ENCODE measurements around the gene CEBPA. TPM values are rescaled to one million over a fixed set of nuclear protein-coding genes. Genes with fewer than 3 reads are reported as not detected.

CEBPA gene
- total and polyA plus RNA-seq, 8 donors: 9.9 to 167 (median 18.8) TPM

DNA sequence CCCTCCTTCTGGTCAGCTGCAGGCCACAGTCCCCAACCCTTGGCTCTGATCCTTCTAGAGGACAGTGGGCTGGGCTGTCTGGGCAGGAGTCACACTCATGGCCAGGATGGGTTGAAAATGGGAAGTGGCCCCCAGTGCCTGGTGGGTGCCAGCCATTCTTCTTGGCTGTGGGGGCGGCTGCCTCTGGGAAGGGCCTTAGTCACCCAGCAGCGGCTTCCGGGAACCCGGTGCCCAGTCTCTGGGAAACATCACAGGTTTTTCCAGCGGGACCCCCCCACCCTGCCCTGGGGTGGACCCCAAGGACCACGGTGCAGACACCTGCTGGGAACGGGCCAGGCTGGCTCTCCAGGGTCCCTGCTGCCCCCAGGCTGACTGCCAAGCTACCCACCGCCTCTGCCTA lies 49.4 kb downstream of the CEBPA start:
- H3K4me1 ChIP-seq: peaks cover 0 to 16% (median 0%) of the 10 kb centered on the region in 4 donors
- 80 to 90% (median 84%) methylated on average over 6 to 8 of the region's 8 CpGs for WGBS, 5 donors
- no peak overlapping the region for H3K27ac ChIP-seq
- intact Hi-C loops (cut with DNase I; ENCODE audit: low total_unique reads): no loop called here
- TF ChIP-seq, protein P1, sequence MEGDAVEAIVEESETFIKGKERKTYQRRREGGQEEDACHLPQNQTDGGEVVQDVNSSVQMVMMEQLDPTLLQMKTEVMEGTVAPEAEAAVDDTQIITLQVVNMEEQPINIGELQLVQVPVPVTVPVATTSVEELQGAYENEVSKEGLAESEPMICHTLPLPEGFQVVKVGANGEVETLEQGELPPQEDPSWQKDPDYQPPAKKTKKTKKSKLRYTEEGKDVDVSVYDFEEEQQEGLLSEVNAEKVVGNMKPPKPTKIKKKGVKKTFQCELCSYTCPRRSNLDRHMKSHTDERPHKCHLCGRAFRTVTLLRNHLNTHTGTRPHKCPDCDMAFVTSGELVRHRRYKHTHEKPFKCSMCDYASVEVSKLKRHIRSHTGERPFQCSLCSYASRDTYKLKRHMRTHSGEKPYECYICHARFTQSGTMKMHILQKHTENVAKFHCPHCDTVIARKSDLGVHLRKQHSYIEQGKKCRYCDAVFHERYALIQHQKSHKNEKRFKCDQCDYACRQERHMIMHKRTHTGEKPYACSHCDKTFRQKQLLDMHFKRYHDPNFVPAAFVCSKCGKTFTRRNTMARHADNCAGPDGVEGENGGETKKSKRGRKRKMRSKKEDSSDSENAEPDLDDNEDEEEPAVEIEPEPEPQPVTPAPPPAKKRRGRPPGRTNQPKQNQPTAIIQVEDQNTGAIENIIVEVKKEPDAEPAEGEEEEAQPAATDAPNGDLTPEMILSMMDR (IDR thresholded peaks at IDR 0.05): no peak
- no peak for TF ChIP-seq POLR2A (IDR thresholded peaks at IDR 0.05)
- TF ChIP-seq EP300 (IDR thresholded peaks at IDR 0.05): no peak
- no peak for TF ChIP-seq POLR2AphosphoS5 (IDR thresholded peaks at IDR 0.05)
- peaks cover 0 to 7% (median 6%) of the 10 kb centered on the region in 4 donors for H3K9me3 ChIP-seq
- H3K4me3 ChIP-seq: no peak overlapping the region
- no peaks in the 10 kb centered on the region for H3K36me3 ChIP-seq
- H3K27me3 ChIP-seq: peaks cover 0 to 38% (median 0%) of the 10 kb centered on the region in 3 donors
- DNase-seq: no peak

DNA sequence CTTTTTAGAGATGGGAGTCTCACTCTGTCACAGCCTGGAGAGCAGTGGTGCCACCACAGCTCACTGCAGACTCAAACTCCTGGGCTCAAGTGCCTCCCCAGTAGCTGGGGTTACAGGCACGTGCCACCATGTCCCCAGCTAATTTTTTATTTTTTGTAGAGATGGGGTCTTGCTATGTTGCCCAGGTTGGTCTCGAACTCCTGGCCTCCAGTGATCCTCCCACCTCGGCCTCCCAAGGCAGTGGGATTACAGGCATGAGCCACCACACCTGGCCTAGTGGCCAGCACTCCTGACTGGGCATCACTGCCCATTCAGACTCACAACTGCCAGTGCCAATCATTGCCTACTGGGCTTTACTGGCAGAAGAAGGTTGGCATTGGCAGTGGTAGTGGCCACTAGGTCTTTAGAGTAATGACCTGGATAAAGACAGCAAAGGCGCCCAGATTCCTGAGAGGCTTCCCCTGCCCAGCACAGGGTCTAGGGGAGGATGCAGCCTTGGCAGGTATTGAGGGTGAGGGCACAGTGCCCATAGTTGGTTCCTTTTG lies 49.8 kb downstream of the CEBPA start:
- 85 to 95% (median 91%) methylated on average over 4 of the region's 4 CpGs for WGBS, 5 donors
- intact Hi-C loops (cut with DNase I; ENCODE audit: low total_unique reads): no loop called here

DNA sequence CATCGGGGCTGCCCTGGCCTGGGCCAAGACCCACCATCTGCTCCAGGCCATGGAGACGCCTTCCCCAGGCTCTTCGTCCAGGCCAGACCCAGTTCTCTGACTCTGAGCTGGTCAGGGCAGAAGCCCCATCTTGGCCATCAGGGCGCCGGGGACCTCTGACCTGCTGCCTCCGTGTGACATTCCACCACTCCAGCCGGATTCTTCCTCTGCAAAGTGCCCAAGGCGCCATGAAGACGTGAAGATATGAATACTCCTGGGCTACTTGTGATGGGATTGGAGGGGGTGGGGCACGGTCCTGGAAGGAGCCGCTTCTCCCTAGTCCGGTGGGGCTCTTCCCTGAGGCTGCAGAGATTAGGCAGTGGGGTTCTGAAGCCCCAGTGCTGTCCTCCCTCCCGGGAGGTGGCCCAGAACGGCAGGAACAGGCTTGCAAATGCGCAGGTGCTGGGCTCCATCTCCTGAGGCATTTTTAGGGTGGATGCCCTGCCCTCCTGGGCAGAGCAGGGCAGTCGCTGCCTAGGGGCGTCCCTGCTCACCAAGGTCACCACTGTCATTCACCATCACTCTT lies 50.7 kb downstream of the CEBPA start:
- no peak for DNase-seq
- H3K27ac ChIP-seq: no peak overlapping the region
- TF ChIP-seq EP300 (IDR thresholded peaks at IDR 0.05): no peak
- TF ChIP-seq, protein P1 (IDR thresholded peaks at IDR 0.05): no peak
- no peak for TF ChIP-seq POLR2AphosphoS5 (IDR thresholded peaks at IDR 0.05)
- TF ChIP-seq POLR2A (IDR thresholded peaks at IDR 0.05): no peak
- peaks cover 0 to 38% (median 0%) of the 10 kb centered on the region in 3 donors for H3K27me3 ChIP-seq
- H3K4me1 ChIP-seq: peaks cover 0 to 16% (median 0%) of the 10 kb centered on the region in 4 donors
- intact Hi-C loops (cut with DNase I; ENCODE audit: low total_unique reads): no loop called here
- no peaks in the 10 kb centered on the region for H3K9me3 ChIP-seq
- WGBS, 5 donors: 72 to 87% (median 80%) methylated on average over 13 to 17 of the region's 17 CpGs
- no peak overlapping the region for H3K4me3 ChIP-seq
- H3K36me3 ChIP-seq: no peaks in the 10 kb centered on the region

More for the DNA sequence above, 49.8 kb downstream of the CEBPA start:
- H3K36me3 ChIP-seq: no peaks in the 10 kb centered on the region
- no peak overlapping the region for H3K4me3 ChIP-seq
- peaks cover 0 to 3% (median 2%) of the 10 kb centered on the region in 4 donors for H3K9me3 ChIP-seq
- peaks cover 0 to 16% (median 0%) of the 10 kb centered on the region in 4 donors for H3K4me1 ChIP-seq
- H3K27ac ChIP-seq: no peak overlapping the region
- DNase-seq: no peak
- TF ChIP-seq, protein P1 (IDR thresholded peaks at IDR 0.05): no peak
- TF ChIP-seq EP300 (IDR thresholded peaks at IDR 0.05): no peak
- no peak for TF ChIP-seq POLR2AphosphoS5 (IDR thresholded peaks at IDR 0.05)
- TF ChIP-seq POLR2A (IDR thresholded peaks at IDR 0.05): no peak
- peaks cover 0 to 38% (median 0%) of the 10 kb centered on the region in 3 donors for H3K27me3 ChIP-seq

DNA sequence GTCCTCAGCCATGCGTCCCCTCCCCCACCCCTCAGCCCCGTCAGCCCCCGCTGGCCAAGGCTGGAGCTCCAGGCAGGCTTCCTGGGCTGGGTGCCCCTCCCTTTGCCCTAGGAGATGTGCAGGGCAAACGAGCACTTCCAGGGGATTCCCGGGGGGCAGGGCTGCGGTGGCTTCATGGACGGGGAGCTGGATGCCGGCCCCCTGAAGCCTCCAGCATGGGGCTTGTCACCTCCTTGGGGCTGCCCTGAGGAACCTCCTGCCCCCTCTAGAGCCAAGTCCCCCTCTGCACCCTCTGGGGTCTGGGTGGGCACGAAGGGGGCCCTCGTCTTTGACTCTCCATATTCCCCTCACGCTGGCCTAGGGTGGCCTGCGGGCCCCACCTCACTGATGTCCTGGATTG lies 51.3 kb downstream of the CEBPA start:
- 57 to 92% (median 66%) methylated on average over 5 to 12 of the region's 12 CpGs for WGBS, 5 donors
- no peak overlapping the region for H3K27ac ChIP-seq
- peaks cover 0 to 2% (median 0%) of the 10 kb centered on the region in 4 donors for H3K9me3 ChIP-seq
- H3K4me3 ChIP-seq: no peak overlapping the region
- H3K36me3 ChIP-seq: no peaks in the 10 kb centered on the region
- intact Hi-C loops (cut with DNase I; ENCODE audit: low total_unique reads): no loop called here
- peaks cover 0 to 38% (median 0%) of the 10 kb centered on the region in 3 donors for H3K27me3 ChIP-seq
- peaks cover 0 to 16% (median 0%) of the 10 kb centered on the region in 4 donors for H3K4me1 ChIP-seq
- TF ChIP-seq POLR2A (IDR thresholded peaks at IDR 0.05) (no peak), EP300 (IDR thresholded peaks at IDR 0.05) (no peak), POLR2AphosphoS5 (IDR thresholded peaks at IDR 0.05) (no peak)
- no peak for DNase-seq

DNA sequence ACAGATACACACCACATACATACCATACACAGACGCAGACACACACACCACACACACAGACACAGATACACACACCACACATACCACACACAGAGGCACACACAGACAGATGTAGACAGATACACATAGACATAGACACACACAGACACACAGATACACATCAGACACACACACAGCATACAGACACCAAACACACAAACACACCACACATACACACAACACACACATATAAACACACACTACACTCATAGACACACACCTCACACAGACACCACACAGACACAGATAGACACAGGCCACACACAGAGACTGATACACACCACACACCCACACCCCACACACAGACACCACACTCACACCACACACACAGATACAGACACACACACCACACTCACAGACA lies 51.8 kb downstream of the CEBPA start:
- 82 to 100% (median 96%) methylated on average over 1 of the region's 1 CpG for WGBS, 5 donors
- DNase-seq: no peak
- intact Hi-C loops (cut with DNase I; ENCODE audit: low total_unique reads): no loop called here

More for the DNA sequence above, 51.8 kb downstream of the CEBPA start:
- H3K4me3 ChIP-seq: no peak overlapping the region
- no peak overlapping the region for H3K27ac ChIP-seq
- no peak for TF ChIP-seq POLR2A (IDR thresholded peaks at IDR 0.05)
- no peak for TF ChIP-seq POLR2AphosphoS5 (IDR thresholded peaks at IDR 0.05)
- TF ChIP-seq EP300 (IDR thresholded peaks at IDR 0.05): no peak
- TF ChIP-seq, protein P1 (IDR thresholded peaks at IDR 0.05): no peak
- H3K9me3 ChIP-seq: peaks cover 0 to 8% (median 4%) of the 10 kb centered on the region in 4 donors
- peaks cover 0 to 38% (median 0%) of the 10 kb centered on the region in 3 donors for H3K27me3 ChIP-seq
- peaks cover 0 to 16% (median 0%) of the 10 kb centered on the region in 4 donors for H3K4me1 ChIP-seq
- H3K36me3 ChIP-seq: no peaks in the 10 kb centered on the region

Measured in stomach (tissue), 9 donors.